HL-60/S4 treated with phorbol 12-myristate 13-acetate at 8.2 ng/mL for 4 days and 3 days (cell line): ENCODE measurements around the gene KANSL3.

Experiments
- in situ Hi-C: fragments of 300-500 bp; cut with MboI; formaldehyde crosslinking; loops from 2 replicates; pipeline ENCODE4 v1.15.0; 2022; ENCODE audit warnings: low sequenced_read_pairs

KANSL3 gene

DNA sequence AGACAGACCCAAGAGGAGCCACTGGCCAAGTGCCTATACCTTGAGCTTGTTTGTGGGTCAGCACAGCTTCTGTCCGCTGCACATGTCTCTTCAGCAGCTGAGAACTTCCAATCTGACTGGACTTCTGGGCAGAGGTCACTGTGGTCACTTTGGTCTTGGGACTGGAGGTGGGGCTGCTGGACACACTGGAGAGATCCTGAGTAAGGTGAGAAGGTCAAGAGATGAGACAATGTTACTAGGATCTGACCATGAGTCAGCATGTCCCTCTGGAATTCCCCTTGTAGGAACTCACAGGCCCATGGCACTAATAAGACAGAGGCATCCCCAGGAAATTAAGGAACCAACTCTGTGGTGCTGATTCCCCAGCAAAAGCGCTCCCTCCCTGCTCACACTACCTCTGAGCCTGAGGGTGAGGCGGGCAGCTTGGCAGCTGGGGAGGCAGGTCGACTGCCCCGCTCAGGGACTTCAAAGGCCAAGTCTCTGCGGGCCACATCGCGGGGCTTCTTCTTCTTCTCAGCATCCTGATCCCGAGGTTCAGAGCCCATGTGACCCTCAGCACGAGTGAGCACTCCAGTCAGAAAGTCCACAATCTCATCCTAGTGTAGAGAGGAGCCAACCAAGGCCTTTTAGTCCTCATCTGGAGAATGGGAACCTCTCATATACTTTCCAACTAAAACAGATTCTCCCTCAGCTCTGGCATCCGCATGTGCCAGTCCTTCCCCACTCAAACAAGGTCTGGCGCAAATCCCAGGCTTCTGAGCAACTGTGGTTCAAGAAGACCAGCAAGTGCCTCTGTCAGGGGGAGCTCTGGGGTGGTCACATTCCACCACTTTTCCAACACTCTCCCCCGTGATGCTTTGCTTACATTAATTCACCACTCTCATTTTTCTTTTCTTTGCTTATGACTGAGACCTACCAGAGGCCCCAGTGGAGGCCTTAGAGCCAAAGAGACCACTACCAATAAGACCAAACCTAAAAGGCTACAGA, 29.4 kb downstream of the KANSL3 start:
- in situ Hi-C loops, result no loop called here

DNA sequence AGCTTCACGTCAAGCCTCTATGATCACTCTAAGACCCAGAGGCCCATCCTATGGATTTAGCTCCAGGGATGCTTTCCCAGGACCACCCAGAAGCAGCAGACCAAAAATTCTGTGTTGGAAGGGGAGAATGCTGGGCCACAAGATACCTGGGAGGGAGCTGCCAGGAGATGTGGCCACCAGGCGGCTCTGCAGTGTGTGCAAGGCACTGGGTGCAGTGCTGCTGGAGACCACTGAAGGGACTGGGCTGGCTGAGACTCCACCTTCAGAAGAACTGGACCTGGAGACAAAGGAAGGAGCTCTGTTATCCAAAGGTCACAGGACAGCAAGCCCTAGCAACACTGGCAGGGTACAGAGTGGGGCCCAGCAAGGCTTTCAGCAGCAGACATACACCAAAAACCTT, 34.0 kb downstream of the KANSL3 start:
- in situ Hi-C loops, result no loop called here

DNA sequence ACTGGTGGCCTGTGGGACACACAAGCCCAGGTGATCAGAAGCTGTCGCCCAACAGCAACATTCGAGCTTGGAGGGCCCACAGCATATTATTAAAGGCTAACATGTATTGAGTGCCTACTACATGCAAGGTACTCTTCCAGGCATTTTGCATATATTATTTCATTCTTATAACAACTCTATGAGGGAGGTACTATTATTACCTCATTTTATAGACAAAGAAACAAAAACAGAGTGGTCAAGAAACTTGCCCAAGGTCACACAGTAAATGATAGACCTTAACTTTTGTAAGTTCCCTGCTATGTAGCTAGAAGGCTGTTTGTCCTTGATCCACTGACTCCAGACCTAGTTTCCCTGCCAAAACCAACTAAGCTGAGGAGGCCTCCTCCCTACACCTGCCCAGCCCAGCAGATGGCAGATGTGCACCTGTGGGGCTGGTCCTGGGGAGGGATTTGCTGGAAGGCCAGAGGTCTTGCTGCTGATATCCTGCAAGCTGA, 35.7 kb downstream of the KANSL3 start:
- in situ Hi-C loops, result no loop called here

DNA sequence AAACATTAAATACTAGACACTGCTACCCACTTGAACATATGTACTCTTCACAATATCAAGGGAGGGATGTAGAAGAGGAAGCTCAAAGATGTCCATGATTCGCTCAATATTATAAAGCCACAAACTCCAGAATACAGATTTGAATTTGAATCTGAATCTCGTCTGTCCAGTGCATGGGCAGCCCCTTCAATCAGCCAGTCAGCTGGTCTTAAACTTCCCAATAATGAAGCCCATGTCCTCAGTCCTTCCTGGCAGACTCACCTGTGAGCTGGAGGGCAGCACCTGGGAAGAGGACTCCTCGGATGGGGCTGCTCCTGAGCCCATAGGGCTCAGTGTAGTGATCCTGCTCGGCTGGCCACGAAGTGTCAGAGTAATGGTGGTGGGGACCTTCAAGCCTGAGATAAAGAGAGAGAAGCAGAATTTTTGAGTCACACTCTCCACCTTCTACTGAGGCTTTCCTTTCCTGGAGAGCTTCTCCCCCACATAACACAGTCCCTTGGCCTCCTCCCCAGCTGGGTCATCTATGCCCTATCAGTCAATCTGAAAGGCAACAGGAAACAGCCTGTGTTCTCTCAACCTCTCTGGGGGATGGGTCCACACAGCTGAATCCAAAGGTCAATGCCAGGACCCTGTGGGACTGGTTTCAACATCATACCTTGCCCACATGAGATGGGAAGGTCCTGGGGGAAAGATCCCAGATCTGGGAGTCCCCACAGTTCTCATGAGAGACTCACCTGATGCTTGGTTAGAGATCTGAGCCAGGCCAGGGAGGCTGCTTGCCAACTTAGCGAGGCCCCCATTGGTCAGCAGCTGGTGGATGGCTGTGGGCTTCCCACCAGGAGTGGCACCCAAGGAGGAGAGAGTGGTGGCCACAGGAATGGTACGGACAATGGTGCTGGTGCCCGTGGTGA, 36.5 kb downstream of the KANSL3 start:
- in situ Hi-C loops, result no loop called here

DNA sequence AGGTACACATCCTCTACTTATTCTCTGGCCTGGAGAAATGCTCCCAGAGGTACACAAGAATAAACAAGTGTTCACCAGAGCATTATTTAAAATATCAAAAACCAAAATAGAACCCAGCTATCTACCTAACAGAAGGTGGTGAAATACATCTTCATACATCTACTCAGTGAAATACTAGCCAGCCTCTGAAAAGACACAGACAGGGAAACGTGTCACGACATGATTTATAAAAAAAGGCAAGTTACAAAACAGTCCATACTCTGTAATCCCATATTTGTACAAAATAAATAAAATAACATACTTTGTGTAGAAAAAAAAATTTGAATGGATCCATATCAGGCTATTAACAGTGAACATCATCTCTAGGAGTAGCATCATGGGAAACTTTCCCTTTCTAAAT, 38.2 kb downstream of the KANSL3 start:
- in situ Hi-C loops, result no loop called here

DNA sequence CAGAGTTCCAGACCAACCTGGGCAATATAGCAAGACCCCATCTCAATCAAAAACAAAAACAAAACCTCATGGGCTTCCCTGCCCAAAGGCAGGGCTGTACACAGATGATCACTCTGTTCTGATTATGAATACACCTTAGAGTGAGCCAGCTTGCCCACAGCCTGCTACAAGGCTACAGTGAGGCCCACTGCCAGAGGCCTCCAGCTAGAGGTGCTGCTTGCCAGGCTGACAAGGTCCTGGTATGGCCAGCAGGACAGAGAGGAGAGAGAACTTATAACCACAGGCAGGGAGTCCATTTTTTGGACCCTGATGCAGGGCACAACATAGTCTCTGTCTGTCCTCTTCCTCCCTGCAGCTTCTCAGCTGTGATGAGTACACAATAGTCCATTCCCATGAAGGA, 41.5 kb downstream of the KANSL3 start:
- in situ Hi-C loops, result no loop called here

DNA sequence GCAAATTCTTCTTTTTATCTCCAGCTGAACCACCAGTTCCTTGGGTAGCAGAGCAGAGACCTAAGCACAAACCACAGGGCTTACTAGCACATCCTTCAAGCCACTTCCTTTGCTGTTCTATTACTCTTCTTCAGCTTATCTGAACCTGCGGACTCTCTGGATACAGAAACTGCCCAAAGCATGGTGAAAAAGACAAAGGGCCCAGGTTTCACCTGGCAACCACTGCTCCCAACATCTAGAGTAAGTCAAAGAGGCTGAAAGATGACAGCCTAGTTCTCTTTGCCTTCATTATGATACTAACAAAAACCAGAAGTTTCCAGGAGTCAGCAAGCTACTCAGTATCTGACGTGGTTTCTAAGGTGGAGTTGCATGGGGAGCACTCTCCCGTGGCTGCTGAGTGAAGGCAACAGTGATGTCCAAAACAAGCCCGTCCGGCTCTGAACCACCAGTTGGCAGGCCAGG, 43.4 kb downstream of the KANSL3 start:
- in situ Hi-C loops, result no loop called here

DNA sequence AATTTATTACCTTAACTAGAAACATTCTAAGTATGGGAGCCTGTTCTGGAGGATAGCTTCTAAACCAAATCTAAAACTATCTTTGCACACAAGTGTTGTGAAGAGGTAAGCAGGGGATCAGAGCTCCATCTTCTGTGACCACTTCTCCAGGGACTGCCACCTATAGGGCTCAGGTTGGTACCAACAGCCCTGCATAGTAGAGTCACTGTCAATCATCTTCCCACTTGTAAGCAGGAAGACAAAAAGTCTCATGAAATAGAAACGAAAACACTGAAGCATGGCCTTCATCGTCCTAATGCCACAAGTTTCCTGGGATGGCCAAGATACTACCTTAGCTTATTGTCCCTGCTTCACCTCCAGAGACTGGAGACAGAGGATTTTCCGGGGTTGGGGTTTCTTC, 43.8 kb downstream of the KANSL3 start:
- in situ Hi-C loops, result no loop called here

DNA sequence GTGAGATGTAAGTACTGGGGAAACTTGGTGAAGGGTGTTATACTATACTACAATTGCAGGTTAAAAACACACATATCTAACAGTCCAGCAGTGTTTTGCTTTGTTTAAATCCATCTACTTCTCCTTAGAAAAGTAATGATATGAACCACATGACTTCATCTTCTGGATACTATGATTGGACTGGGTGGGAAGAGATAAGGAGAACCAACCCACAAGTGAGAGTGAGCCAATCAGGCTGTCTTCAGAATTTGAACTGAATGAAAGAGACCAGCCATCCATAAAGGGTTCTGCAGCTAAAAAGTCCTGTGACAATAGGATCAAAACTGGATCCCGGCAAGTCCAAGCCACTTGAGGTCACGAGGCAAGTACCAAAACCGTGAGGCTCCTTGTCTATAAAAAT, 46.6 kb downstream of the KANSL3 start:
- in situ Hi-C loops, result no loop called here

DNA sequence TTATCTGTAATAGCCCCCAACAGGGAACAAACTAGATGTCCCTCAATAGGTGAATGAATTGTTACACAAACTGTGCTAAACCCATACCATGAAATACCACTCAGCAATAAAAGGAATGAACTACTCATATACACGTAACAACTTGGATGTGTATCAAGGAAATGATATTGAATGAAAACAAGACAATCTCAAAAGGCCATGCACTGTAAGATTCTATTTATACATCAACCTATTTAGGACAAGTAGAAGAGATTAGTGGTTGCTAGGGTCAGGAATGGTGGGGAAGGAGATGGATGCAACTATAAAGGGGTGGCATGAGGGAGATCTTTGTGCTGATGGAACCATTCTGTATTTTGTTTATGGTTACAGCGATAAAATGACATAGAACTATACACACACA, 47.1 kb downstream of the KANSL3 start:
- in situ Hi-C loops, result no loop called here

DNA sequence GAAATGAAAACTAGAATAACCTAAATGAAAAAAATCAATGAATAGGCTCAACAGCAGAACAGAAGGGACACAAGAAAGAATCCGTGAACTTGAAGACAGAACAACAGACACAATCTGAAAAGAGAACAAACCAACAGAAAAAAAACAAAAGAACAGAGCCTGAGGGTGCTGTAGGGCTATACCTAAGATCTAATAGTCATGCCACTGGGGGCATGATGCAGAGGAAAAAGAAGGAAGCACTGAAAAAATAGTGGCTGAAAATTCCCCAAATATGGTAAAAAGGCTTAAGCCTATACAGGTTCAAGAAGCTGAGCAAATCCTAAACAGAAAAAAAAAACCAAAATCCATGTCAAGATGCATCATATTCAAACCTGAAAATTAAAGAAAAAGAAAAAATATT, 50.3 kb downstream of the KANSL3 start:
- in situ Hi-C loops, result no loop called here

DNA sequence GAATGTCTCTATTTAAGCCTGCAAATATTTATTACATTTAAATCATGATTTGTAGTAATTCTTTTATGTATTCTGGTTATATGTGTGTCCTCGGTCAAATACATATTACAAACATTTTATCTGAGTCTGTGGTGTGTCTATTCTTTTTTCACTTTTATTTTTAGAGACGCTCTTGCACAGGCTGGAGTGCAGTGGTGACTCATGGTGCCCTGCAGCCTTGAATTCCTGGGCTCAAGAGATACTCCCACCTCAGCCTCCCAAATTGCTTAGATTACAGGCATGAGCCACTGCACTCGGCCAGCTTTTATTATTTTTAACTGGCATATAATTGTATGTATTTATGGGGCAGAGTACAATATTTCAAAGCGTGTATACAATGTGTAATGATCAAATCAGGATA, 54.1 kb downstream of the KANSL3 start:
- in situ Hi-C loops, result no loop called here

DNA sequence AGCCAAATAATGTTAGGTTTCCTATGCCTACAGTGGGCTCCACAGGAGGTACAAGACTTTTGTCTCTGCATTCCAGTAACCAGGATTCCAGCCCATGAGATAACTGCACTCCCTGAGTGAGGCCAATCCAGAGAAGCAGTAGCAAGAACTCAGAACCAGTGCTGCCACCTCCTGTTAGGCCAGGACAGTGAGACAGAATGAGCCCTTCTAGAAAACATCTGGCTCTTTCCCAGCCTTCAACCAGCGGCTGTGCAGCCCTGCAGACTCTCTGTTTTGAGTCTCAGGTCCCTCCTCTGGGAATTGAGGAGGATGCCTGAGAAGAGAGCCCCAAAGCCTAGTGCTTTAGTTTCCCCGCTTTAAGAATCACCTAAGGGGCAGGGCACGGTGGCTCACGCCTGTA, 57.3 kb downstream of the KANSL3 start:
- in situ Hi-C loops, result no loop called here

DNA sequence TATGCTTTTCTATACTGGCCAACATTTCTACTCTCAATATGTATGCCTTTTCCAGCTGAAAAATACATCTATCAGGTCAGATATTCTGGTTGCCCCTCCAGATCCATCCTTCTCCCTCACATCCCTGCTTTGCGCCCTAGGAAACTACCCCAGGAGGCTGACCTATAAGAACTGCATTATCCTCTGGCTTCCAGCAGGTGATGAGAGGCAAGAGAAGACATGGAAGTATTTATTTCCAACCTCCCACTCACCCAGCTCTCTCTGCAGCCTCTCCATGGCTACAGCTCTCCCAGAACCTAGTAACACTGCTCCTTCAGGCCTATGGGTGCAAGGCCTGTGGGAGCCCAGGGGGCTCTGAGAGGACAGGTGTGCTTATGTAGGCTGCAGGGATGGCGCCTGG, 58.7 kb downstream of the KANSL3 start:
- in situ Hi-C loops, result no loop called here

DNA sequence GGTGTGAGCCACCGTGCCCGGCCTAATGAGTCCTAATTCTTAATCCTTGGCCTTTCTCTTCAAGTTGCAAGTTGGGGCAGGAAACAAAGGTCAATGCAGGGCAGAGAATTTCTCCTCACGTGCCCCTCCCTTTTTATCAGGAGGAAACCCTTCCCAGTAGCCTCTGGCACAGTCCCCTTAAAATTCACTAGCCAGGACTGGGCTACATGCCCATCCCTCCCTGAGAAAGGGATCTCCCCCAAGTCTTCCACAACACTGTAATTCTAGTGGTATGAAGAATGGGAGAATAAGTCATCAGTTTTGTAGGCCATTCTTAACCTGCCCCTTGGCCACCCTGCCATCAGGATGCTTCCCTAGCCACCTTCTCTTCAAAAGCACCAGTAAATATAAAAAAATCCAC, 59.4 kb downstream of the KANSL3 start:
- in situ Hi-C loops, result no loop called here

DNA sequence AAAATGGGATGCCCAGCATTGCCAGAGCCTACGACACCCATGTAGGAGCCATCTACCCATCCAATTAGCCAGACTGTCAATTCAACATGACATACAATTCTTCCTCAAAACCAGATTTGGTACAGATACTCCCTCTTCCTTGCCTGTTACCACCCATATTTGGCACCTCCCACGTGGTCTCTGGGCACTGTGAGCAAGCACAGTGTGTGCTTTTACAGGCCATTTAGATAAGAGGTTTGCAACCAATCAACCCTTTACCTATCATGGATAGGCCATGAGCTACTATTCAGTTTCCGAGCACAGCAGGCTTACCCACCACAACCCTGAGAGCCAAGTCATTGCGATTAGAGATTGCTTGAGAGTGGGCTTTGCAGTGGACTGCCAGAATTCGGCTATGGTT, 60.6 kb downstream of the KANSL3 start:
- in situ Hi-C loops, result no loop called here

DNA sequence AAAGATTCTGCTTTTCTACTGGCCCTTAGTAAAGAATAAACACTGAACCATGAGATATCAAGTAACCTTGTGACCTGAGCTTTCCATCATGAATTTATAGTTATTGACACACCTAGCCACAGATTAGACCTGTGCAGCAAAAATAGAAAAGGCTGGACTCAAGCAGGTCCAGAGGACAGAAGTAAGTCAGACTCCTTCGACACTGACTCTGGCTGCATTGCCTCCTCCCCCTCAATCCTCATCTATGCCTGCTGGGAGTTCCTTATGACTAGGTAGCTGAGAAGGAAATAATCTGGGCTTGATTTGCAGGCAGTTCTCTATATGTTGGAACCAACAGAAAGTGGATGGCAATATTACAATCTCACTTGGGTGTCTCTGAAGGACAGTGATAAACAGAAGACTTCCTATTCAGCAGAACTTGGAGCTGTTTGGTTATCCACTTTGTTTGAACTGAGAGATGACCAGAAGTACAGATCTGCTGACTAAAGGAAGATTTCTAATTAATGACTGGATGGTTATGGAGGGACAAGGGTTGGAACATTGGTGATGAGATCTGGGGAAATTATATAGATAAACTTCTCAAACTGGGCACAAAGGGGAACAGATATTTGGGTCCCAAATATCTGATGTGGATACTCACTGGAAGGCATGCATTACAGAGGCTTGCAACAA, 62.2 kb downstream of the KANSL3 start:
- in situ Hi-C loops, result no loop called here

DNA sequence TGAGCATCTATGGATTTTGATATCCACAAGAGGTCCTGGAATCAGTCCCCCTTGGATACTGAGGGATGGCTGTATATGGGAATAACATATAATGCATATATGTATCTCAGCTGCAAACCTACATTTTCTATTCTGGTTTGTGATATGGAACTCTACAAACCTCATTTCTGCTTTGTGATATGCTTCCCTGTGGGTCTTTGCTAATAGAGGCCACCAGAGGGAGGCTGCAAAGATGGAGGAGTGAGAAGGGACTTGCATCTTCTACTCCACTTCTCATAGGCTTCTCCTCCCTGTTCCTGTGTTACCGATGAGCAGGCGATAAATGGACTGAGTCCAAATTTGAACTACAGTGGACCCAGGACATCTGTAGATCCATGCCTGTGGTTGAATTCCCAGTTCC, 63.7 kb downstream of the KANSL3 start:
- in situ Hi-C loops, result no loop called here

DNA sequence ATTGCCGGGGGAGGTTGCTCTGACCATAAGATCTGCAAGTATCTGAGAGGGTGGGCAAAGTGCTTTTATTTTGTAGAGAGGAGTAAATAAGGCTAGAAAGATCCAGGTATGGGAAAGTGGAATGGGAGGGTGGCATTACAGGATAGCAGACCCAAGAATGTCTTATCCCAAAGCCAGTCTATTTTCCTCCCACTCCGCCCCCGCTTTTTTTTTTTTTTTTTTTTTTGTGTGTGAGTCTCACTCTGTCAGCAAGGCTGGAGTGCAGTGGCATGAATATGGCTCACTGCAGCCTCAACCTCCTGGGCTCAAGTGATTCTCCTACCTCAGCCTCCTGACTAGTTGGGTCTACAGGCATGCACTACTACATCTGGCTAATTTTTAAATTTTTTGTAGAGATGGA, 70.0 kb downstream of the KANSL3 start:
- in situ Hi-C loops, result no loop called here

DNA sequence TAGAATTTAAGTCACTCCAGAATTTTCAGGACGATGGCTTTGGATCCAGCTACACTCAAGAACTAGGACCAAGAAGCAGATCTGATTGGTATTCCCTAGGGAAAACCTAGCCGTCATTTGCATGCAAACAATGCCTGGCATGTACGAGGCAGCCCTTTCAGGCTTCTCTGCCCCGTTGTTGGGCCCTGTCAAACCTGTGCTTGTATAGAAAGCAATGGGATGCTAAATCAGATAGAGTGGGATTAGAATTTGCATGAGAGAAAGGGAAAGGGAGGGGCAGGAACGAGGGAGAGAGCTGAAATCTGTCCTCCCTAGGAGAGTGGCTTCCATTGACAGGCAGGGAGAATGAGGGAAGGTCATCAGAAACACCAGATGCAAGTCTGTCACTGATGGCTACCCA, 73.0 kb downstream of the KANSL3 start:
- in situ Hi-C loops, result no loop called here

DNA sequence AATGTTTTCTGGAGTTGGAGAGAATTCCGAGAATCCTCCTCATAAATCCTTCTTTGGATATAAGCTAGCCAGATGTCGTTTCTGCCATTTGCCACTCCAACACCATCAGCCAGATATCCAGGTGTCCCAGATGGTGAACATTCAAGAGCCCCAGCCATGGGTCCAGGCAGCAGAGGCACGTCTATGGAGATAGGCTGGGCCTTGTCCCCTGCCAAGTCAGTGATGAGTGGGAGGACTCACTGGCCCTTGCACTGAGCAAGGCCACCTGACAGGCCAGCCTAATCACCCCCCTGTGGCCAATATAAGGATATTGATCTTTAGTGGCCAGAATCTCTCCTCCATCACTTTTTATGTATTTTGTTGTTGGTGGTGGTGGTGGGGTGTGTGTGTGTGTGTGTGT, 73.5 kb downstream of the KANSL3 start:
- in situ Hi-C loops, result no loop called here
